Subcutaneous adipose tissue (tissue), 4 donors: Measurements from ENCODE around the gene MEIKIN. TPM values are rescaled to one million over a fixed set of nuclear protein-coding genes. Genes with fewer than 3 reads are reported as not detected.

Source experiments
- total RNA-seq, 4 donors: library from RNA; depleted of rRNA; stranded (reverse); fragments of >200 nt; gene quantifications; one replicate each; pipeline ENCODE4 v1.1.0, GENCODE V29; 2016
- TF ChIP-seq, protein P1 (sequence below): fragments of 450-650 bp; IDR thresholded peaks from one replicate; pipeline ENCODE4 v1.5.1; 2016; ENCODE audit warnings: low read depth, mild to moderate bottlenecking, control low read depth, antibody characterized with exemption, moderate library complexity

The MEIKIN gene
- total RNA-seq, 4 donors from 2014 or later = 1.5 TPM; not detected in 3

- TF ChIP-seq, protein P1, sequence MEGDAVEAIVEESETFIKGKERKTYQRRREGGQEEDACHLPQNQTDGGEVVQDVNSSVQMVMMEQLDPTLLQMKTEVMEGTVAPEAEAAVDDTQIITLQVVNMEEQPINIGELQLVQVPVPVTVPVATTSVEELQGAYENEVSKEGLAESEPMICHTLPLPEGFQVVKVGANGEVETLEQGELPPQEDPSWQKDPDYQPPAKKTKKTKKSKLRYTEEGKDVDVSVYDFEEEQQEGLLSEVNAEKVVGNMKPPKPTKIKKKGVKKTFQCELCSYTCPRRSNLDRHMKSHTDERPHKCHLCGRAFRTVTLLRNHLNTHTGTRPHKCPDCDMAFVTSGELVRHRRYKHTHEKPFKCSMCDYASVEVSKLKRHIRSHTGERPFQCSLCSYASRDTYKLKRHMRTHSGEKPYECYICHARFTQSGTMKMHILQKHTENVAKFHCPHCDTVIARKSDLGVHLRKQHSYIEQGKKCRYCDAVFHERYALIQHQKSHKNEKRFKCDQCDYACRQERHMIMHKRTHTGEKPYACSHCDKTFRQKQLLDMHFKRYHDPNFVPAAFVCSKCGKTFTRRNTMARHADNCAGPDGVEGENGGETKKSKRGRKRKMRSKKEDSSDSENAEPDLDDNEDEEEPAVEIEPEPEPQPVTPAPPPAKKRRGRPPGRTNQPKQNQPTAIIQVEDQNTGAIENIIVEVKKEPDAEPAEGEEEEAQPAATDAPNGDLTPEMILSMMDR = no peak
These were observed 124.2 kb downstream of the MEIKIN start for GRCh38 chr5:131821221-131821620.

DNA sequence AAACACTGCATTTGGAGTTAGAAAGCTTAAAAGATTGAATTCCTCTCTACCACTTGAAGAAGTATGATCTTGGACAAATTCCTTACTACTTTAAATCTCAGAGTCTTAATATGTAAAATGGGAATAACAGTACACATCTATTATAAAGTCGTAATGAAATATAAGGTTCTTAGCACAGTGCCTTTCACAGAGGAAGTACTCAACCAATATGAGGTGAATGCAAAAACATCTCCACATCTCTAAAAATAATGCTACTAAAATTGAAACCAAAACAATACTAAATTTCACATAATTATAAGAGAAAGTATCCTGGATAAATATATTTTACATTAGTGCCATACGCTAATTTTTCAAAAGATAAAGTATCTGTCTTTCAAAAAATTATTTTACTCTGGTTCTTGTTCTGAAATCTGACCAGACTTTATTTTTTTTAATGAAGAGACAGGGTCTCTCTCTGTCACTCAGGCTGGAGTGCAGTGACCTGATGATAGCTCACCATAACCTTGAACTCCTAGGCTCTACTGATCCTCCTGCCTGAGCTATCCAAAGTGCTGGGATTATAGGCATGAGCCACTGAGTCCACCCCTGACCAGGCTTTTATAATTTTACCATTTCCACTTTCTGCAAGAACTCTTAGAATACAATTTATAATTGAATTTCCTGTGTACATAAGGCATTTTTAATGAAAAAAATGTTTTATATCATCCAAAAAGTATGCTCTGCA lies 127.3 kb downstream of the MEIKIN start:
- TF ChIP-seq, protein P1 = no peak

- TF ChIP-seq, protein P1 = no peak
These were observed 130.5 kb downstream of the MEIKIN start for GRCh38 chr5:131814990-131815389.

DNA sequence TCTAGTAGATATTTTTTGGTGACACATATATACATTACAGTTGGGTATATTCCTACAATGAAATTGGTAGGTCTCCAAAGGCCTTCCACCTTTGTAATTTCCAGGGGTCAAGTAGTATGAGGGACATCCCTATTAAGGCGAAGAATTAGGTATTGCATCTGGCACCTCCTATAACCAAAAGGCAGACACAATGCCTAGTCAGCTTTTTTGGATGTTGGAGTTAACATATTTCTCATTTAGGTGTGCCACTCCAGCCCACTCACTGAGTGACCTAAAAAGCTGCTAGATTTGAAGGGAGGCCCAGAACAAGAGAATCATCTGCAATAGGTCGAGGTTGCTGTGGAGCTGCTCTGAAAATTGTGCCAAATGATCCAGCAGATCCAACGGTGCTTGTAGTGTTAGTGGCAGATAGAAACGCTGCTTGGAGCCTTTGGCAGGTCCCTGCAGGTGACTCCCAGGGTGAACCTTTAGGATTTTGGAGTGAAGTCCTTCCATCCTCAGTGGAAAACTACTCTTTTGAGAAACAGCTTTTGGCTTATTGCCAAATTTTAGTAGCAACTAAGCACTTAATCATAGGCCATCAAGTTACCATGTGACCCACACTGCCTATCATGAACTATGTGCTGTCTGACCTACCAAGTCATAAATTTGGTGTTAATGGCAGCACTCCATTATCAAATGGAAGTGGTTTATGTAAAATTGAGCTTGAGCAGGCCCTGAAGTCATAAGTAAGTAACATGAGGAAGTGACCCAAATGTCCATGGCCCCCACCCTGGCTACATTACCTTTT lies 132.9 kb downstream of the MEIKIN start:
- TF ChIP-seq, protein P1 = no peak

DNA sequence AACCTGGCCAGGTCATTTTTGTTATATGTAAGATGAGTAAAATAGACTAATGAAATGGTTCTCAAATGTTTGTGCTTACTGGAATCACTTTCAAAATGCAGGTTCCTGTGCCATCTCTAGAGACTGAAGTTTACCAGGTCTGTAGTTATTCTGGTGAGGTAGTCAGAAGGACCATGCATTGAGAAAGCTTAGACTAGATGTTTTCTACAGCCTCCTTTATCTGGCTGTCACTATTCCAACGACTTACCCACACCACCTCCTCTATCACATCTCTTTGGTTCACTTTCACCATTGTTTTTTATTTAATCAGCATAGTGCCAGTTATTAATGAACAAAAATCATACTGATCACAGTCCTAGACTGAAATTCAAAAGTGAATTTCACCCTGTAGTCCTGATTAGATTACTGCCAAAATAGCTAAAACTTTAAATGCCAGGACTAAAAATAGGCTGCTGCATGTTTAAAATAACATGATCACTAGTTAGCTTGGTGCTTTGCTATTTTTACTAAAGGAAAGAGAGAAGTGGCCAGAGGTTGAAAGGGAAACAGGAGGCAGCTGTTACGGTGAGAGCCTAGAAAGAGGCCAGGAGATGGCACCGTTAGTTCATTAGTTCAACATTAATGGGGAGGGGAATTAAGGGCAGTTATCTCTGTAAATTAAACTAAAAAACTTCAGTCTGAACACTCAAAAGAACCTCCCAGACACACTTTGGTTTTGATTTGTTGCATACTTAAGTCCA lies 134.8 kb downstream of the MEIKIN start:
- TF ChIP-seq, protein P1 = no peak

DNA sequence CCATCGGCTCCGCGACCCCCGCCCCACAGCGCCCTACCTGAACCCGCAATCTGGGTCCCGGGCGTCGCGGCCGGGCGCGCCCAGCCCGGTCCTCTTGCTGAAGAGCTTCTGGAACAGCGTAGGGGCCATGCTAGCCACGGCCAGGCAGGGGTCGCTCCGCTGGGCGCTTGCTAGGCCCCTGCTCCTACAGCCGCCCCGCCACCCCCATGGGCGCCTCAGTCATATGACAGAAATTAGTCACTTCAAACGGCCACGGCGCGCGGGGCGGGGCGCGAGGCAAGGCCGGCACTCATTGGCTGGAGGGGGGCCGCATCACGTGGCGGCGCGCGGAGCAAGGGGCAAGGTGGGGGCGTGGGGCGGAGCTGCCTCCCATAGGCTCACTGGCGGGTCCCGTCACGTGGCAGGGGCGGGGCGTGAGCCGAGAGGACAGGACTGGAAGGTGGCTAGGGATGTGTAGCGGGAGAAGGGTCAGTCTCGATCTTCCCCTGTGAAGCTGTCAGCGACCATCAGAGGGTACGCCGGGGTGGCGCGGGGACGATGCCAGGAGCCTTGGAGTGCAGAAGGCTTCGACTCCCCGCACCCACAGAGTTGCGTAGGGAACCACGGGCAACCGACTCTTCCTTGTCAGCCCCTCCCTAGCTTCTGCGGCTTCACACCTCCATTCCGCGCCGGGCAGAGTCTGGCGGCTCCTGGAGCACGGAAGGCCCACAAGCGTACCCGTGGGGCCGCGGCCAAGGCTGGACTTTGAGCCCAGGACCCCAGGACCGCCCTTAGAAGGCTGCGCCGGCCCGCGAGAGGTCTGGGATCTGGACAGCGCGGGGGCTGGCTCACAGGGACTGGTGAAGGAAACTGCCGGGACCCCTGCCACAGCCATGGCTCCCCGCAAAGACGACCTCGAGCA lies 148.4 kb downstream of the MEIKIN start, which contains the start of gene FNIP1:
TSS of gene FNIP1 (minus strand) at position 225 of the 901 bp plus-strand sequence. CDS start at position 129, 96 bp downstream.
- TF ChIP-seq, protein P1 = no peak
